ENCODE results near the gene LDB3.

Gene LDB3

GRCh38 chr10:86758189-86759072 lies 90.1 kb downstream of the LDB3 start:
- H3K9me2 ChIP-seq (replicated peaks; ENCODE audit: insufficient read depth, low read length) = no peaks in the 10 kb centered on the region
- H3K4me3 ChIP-seq (ENCODE audit: low read length) = no peak overlapping the region
- H3K4me1 ChIP-seq (ENCODE audit: low read length) = peaks cover 6% of the 10 kb centered on the region
- H2AFZ ChIP-seq (ENCODE audit: low read length) = no peak overlapping the region
- no peaks in the 10 kb centered on the region for H3K9me3 ChIP-seq (replicated peaks; ENCODE audit: insufficient read depth, low read length)
- no peak overlapping the region for H3K9ac ChIP-seq (ENCODE audit: low read length)
- no peak for DNase-seq
- H3K4me2 ChIP-seq (ENCODE audit: low read depth, low read length) = no peak overlapping the region
- H3K79me2 ChIP-seq (ENCODE audit: low read length) = peaks cover 22% of the 10 kb centered on the region
- no peaks in the 10 kb centered on the region; the same call in none of the 2 replicates for H3K27me3 ChIP-seq (replicated peaks; ENCODE audit: insufficient read depth, low read length)
- no peaks in the 10 kb centered on the region for H4K20me1 ChIP-seq (ENCODE audit: insufficient read depth, low read length)
- H3F3A ChIP-seq (ENCODE audit: insufficient read depth, low read length) = peaks cover 5% of the 10 kb centered on the region; the same call in 1 of the 2 replicates
- TF ChIP-seq EZH2phosphoT487 (IDR thresholded peaks at IDR 0.05; ENCODE audit: low read length) = no peak
- no peak for TF ChIP-seq CTCF (IDR thresholded peaks at IDR 0.05; ENCODE audit: low read length)
- TF ChIP-seq EZH2 (optimal IDR thresholded peaks at IDR 0.05; ENCODE audit: low read depth, low read length) = no peak
- no peak overlapping the region for H3K27ac ChIP-seq (ENCODE audit: low read length)
- H3K36me3 ChIP-seq (replicated peaks; ENCODE audit: insufficient read depth, low read length) = no peaks in the 10 kb centered on the region

GRCh38 chr10:86759073-86759672 lies 90.9 kb downstream of the LDB3 start:
- H4K20me1 ChIP-seq (ENCODE audit: insufficient read depth, low read length) = no peaks in the 10 kb centered on the region
- no peaks in the 10 kb centered on the region for H3K36me3 ChIP-seq (replicated peaks; ENCODE audit: insufficient read depth, low read length)
- H2AFZ ChIP-seq (ENCODE audit: low read length) = no peak overlapping the region
- TF ChIP-seq EZH2phosphoT487 (IDR thresholded peaks at IDR 0.05; ENCODE audit: low read length) (no peak), EZH2 (optimal IDR thresholded peaks at IDR 0.05; ENCODE audit: low read depth, low read length) (no peak), CTCF (IDR thresholded peaks at IDR 0.05; ENCODE audit: low read length) (no peak)
- H3K9ac ChIP-seq (ENCODE audit: low read length) = no peak overlapping the region
- H3F3A ChIP-seq (ENCODE audit: insufficient read depth, low read length) = peaks cover 5% of the 10 kb centered on the region; the same call in 1 of the 2 replicates
- H3K79me2 ChIP-seq (ENCODE audit: low read length) = peaks cover 23% of the 10 kb centered on the region
- DNase-seq = no peak
- H3K4me1 ChIP-seq (ENCODE audit: low read length) = 0 out of 2 replicates have a peak, but pooled peaks cover 4% of the 10 kb centered on the region
- H3K9me2 ChIP-seq (replicated peaks; ENCODE audit: insufficient read depth, low read length) = no peaks in the 10 kb centered on the region
- H3K27me3 ChIP-seq (replicated peaks; ENCODE audit: insufficient read depth, low read length) = no peaks in the 10 kb centered on the region; the same call in none of the 2 replicates
- H3K27ac ChIP-seq (ENCODE audit: low read length) = no peak overlapping the region
- H3K4me2 ChIP-seq (ENCODE audit: low read depth, low read length) = no peak overlapping the region
- no peaks in the 10 kb centered on the region for H3K9me3 ChIP-seq (replicated peaks; ENCODE audit: insufficient read depth, low read length)
- no peak overlapping the region for H3K4me3 ChIP-seq (ENCODE audit: low read length)

GRCh38 chr10:86763404-86763803 lies 95.1 kb downstream of the LDB3 start:
- H3K9me2 ChIP-seq (replicated peaks; ENCODE audit: insufficient read depth, low read length) = no peaks in the 10 kb centered on the region
- no peak for TF ChIP-seq CTCF (IDR thresholded peaks at IDR 0.05; ENCODE audit: low read length)
- TF ChIP-seq EZH2 (optimal IDR thresholded peaks at IDR 0.05; ENCODE audit: low read depth, low read length) = no peak
- TF ChIP-seq EZH2phosphoT487 (IDR thresholded peaks at IDR 0.05; ENCODE audit: low read length) = no peak
- H3K27me3 ChIP-seq (replicated peaks; ENCODE audit: insufficient read depth, low read length) = no peaks in the 10 kb centered on the region
- H3K9me3 ChIP-seq (replicated peaks; ENCODE audit: insufficient read depth, low read length) = no peaks in the 10 kb centered on the region
- no peaks in the 10 kb centered on the region for H4K20me1 ChIP-seq (ENCODE audit: insufficient read depth, low read length)
- no peaks in the 10 kb centered on the region for H3F3A ChIP-seq (ENCODE audit: insufficient read depth, low read length)
- H2AFZ ChIP-seq (ENCODE audit: low read length) = no peak overlapping the region
- peaks cover 20% of the 10 kb centered on the region for H3K79me2 ChIP-seq (ENCODE audit: low read length)
- H3K4me3 ChIP-seq (ENCODE audit: low read length) = no peak overlapping the region
- no peak overlapping the region for H3K4me2 ChIP-seq (ENCODE audit: low read depth, low read length)
- no peaks in the 10 kb centered on the region for H3K4me1 ChIP-seq (ENCODE audit: low read length)
- no peak overlapping the region for H3K9ac ChIP-seq (ENCODE audit: low read length)
- no peak for DNase-seq
- no peaks in the 10 kb centered on the region for H3K36me3 ChIP-seq (replicated peaks; ENCODE audit: insufficient read depth, low read length)
- no peak overlapping the region for H3K27ac ChIP-seq (ENCODE audit: low read length)
